HG02981 (cell line): Measurements from ENCODE around the gene HOXA2.

Experiments
- ATAC-seq: cut with Tn5 transposase; IDR thresholded peaks from one replicate; pipeline ENCODE4 v1.9.1; 2021; ENCODE audit warnings: mild to moderate bottlenecking, moderate library complexity; ENCODE audit not compliant: unreplicated experiment

The HOXA2 gene

DNA sequence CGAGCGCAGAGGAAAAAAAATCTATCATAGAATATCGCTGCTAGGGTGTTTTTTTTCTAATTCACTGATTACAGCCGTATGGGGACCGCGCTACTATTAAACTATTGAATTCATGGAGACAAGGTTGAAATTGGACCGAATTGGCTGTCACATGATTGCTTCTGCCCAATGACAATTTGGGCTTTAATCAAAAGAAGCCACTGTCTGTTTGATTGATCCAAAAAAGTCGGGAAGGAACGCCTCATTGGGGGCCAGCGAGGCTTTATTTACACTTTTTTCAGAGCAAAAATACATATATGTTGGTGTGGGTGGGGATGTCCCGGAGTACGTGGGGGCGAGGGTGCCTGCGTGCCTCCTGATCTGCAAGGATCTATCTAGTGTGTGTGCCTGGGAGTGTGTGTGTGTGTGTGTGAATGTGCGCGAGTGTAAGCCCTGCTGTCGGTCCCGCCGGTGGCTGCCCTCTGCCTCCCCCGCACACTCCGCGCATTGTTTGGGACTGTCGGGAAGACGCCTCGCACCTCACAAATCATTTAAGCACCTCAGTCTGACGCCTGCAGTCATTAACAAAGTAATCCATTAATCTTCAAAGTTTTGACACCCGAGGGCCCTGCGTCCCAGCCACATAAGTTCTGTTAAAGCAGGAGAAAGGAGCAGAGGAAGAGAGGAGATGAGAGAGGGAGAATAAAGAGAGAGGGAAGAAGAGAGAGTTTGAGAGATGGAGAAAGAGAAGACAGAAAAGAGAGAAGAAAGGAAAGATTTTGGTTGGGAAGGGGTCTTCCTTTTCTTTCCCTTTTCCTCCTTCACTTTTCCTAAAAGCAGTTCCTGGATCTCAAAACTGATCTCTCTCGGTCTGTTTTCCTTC lies at the start of gene HOXA2:
HOXA2 (minus strand) TSS at position 103 of the 862 bp plus-strand sequence. CDS start 183 bp downstream, outside the sequence.
- no peak for ATAC-seq

DNA sequence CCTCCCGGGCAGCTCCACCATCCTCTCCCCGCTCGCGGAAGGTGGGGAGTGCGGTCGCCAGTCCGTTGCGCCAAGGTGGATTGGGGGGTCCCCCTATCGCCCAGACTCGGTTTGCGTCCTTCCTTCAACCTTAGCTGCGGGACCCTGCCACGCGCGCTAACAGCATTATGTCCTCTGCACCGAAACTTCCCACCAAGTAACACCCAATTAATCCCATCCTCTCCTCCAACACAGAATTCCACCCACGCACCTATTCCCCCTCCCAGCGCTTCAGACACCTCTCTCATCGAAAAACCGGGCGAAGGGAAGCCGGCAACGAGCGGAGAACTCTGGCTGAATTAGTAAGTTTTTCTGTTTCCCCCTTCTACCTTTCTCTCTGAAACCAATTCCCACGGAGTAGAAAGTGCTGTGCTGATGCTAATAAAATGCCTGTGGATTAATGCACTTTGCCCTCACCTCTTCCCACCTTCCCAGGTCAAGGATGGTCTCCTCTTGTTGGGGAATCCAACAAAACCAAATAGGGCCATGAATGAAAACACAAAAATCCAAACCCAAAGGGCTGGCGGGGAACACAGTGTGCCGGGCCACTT lies 49.0 kb upstream of the HOXA2 start:
- ATAC-seq = no peak

DNA sequence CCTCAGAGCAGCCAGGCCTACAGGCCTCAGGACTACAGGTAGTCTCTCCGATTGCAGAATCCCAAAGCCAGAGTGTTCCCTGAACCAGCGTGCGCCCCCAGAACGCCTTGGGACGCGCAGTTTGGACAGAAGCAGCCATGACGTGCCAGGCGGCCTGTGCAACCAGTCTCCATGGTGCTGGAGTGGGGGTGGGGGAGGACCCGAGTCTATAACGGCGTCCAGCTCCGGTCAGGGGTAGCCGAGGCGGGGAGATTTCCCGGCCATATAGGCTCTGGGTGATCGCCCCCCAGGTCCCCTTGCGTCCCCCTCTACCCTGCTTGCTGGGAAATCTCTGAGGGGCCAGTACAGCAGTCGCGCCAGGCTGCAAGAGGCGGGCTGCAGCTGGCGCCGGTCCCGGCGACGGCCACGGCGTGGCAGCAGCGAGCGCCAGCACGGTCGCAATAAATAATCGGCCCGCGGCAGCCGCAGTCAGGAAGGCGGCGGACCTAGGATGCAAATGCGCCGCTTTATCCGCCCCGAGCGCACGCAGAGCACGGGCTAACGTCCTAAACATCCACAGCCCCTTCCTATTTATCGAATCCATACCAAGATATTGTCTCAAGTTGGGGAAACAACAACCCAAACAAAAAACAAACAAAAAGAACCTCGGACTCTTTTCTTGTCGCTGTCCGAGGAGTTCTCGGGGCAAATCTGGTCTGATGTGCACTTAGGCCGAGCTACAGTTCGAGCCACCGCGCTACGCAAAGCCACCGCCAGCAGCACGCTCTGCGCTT lies 48.3 kb upstream of the HOXA2 start:
- ATAC-seq = peak; percentile 76

DNA sequence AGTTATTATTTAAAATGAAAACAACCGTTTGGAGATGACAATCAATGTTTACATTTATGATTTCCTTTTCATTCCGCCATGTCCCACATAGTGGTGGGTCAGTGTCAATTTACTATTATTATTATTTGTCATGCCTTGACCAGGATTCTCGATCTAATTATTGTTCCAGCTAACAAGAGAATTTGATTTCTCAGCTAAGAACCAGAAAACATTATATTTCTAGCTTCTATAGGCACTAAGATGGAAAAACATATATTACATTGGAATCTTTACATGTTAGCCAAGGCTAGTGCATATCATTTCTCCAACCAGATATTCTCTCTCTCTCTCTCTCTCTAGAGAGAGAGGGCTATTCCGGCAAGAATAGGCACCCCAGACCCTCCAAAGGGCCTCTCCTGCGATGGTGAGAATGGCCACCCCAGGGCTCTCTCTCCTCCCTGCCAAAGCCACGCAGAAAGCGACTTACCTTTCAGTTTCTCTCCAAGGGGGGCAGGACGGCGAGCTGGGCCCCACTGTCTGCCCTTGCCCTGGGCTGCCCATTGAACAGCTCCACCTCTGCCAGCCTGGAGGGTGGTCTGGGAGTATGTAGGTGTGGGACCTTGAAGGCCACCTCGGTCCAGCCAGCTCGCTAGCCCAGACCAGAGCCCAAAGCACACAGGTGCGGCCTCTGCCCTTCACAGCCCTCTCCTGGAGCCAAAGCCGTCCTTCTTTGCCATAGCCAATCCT lies 47.5 kb upstream of the HOXA2 start:
- ATAC-seq = no peak

GRCh38 chr7:27148756-27149641 lies 46.5 kb upstream of the HOXA2 start:
- no peak for ATAC-seq

- ATAC-seq = no peak
These were observed 45.7 kb upstream of the HOXA2 start for GRCh38 chr7:27148031-27148755.

GRCh38 chr7:27147199-27148030 lies 44.9 kb upstream of the HOXA2 start, which contains the start of gene HOXA6:
Gene HOXA6, minus strand, starts transcription at chr7:27147774. Its CDS starts 25 bp downstream, at chr7:27147749.
- ATAC-seq = no peak

DNA sequence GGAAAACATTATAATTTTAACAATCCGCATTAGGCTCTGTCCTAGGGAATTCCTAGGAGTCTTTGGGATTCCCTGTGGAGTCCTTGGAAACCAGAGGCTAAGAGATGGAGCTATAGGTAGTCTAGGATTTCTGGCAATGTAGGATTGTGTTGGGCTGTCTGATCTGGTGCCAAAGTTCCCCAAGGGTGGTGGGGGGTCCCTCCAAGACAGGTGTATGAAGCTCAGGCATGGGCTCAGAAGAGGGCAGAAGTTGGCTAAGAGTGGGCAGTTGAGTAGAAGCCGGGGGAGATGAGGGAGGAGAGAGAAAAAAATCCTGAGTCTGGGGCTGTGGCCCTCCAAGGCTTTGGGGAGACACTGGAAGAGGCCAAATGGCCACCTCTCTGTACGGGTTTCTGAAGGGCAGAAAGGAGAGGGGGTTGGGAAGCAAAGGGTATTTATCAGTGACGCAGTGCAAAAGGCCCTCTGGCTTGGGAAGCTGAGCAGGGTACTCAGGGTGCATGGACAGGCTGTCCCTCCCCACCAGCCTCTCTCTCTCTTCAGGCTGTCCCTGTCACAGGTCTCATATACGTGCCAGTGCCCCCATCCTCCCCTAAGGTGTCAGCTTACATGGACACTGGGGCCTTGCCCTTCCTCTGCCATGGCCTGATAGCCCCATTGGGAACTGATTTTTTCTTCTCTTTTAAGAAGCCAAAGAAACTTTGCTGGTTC lies 44.2 kb upstream of the HOXA2 start:
- ATAC-seq = no peak

DNA sequence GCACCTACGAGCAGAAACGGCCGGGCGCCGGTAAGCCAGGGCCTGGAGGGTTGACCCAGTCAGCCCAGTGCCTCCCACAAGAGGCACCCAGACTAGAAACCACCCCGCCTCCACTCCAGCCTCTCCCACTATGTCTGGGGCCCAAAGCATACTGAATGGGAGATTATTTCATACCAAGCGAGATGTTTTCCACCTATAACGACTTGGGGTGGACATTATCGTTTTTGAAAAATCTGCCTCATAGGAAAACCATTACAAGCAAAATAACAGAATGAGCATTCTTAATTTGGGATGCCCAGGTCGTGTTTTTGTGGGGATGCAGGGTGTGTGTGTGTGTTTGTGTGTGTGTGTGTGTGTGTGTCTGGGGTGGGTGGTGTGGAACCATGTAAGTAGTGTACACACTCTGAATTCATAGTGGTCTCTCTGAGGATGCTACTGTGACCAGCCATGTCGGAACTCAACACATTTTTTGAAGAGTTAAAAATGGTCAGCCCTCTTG lies 43.5 kb upstream of the HOXA2 start:
- no peak for ATAC-seq

GRCh38 chr7:27145165-27145913 lies 42.9 kb upstream of the HOXA2 start:
- ATAC-seq = no peak

DNA sequence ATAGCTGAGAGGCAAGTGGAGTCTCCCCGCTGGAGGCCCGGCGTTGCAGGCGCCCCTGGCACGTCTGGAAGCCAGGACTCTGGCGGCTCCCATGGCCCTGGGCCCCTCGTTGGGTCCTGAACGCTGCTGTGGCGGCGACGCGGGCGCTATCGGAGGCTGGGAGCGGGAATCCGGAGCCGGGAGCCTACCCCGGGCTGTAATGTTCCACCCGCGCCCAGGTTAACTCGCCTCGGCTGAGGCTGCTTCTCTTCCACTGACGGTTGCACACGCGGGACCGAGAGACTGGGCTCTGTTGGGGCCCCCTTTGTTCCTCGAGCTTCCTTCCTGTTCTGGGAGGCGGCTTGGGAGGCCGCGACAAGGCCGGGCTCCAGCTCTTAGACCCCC lies 42.3 kb upstream of the HOXA2 start:
- ATAC-seq = no peak

DNA sequence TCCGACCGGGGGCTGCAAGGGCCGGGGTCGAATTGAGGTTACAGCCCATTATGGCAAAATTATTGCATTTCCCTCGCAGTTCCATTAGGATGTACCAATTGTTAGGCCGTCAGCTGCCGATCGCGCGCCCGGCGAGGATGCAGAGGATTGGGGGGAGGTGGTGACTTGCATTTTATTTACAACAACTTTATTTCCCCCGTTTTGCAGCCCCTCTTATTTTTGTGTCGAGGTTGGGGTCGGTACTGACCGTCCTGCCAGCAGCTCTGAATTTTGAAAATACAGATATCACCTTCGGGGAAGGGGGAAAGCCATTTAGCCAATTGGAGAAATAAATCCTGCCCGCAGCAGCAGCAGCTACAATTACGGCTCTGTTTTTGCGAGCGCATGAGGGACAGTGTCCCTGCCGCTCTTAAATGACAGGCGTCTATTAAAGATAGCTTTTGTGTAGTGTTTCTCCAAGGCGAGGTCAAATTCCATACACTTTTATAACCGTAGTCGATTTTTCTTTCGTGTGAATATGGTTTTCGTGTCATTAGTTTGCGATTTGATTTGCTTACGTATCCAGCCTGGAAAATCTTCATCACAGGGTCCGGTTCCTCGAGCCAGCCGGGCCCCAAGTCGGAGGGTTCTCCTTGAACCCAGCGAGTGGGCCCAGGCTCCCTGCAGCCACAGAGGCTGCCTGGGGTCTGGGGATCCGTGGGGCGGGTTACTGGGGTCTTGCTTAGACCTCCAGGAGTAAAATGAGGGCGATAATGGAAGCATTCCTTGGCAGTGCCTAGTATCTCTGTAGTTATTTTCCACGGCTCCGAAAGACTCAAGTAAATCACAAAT lies 41.7 kb upstream of the HOXA2 start:
- no peak for ATAC-seq

- no peak for ATAC-seq
These were observed 40.8 kb upstream of the HOXA2 start, which contains the start of gene HOXA5 for GRCh38 chr7:27143023-27143949. Gene HOXA5, minus strand, starts transcription at chr7:27143681. Its CDS starts 74 bp downstream, at chr7:27143607.

GRCh38 chr7:27142580-27143022 lies 40.1 kb upstream of the HOXA2 start:
- no peak for ATAC-seq
